Endothelial cell (in vitro differentiated cells): ENCODE measurements around the gene PICK1. TPM values are rescaled to one million over a fixed set of nuclear protein-coding genes. Genes with fewer than 3 reads are reported as not detected.

Source experiments
- DNase-seq: peaks from one replicate; pipeline ENCODE4 v3.0.0; 2021; ENCODE audit warnings: low spot score
- H3K27ac Mint-ChIP-seq: one replicate; pipeline ENCODE4 v1.8.0; 2021; ENCODE audit warnings: mixed read lengths, inconsistent platforms; ENCODE audit not compliant: unreplicated experiment
- H3K27me3 Mint-ChIP-seq: one replicate; pipeline ENCODE4 v1.8.0; 2021; ENCODE audit warnings: mild to moderate bottlenecking, moderate library complexity, mixed read lengths, inconsistent platforms; ENCODE audit not compliant: unreplicated experiment
- H3K36me3 Mint-ChIP-seq: one replicate; pipeline ENCODE4 v1.8.0; 2021; ENCODE audit warnings: mild to moderate bottlenecking, low read depth, mixed read lengths, inconsistent platforms; ENCODE audit not compliant: unreplicated experiment
- H3K4me1 Mint-ChIP-seq: one replicate; pipeline ENCODE4 v1.8.0; 2021; ENCODE audit warnings: mild to moderate bottlenecking, mixed read lengths, inconsistent platforms; ENCODE audit not compliant: unreplicated experiment
- H3K4me3 Mint-ChIP-seq: one replicate; pipeline ENCODE4 v1.8.0; 2021; ENCODE audit warnings: mild to moderate bottlenecking, mixed read lengths, inconsistent platforms; ENCODE audit not compliant: unreplicated experiment
- H3K9me3 Mint-ChIP-seq: one replicate; pipeline ENCODE4 v1.8.0; 2021; ENCODE audit warnings: mixed read lengths, inconsistent platforms; ENCODE audit not compliant: unreplicated experiment
- CTCF ChIP-seq: fragments of 200-600 bp; sonication (generic); IDR thresholded peaks from one replicate; pipeline ENCODE4 v1.5.0; 2021; ENCODE audit warnings: antibody characterized with exemption; ENCODE audit not compliant: unreplicated experiment
- total RNA-seq: library from RNA; stranded (reverse); fragmentation: NEBNext Ultra II Directional; extraction: Animal tissue kit (Norgen Biotek cat#: 25700); gene quantifications from one replicate; pipeline ENCODE4 v1.2.1, GENCODE V29; 2021; ENCODE audit not compliant: unreplicated experiment

The PICK1 gene
- total RNA-seq, 1 donor from 2014 or later, result 24.1 TPM

- no peak for DNase-seq
- Mint-ChIP-seq H3K27ac (no peak overlapping the region), H3K9me3 (no peaks in the 10 kb centered on the region), H3K36me3 (no peaks in the 10 kb centered on the region), H3K4me1 (peaks cover 16% of the 10 kb centered on the region), H3K4me3 (no peak overlapping the region), H3K27me3 (peaks cover 4% of the 10 kb centered on the region)
- no peak for TF ChIP-seq CTCF
Observed at GRCh38 chr22:38103641-38104040, 46.4 kb downstream of the PICK1 start.

GRCh38 chr22:38104084-38104483 is 46.9 kb downstream of the PICK1 start:
- Mint-ChIP-seq H3K27ac (no peak overlapping the region), H3K4me3 (no peak overlapping the region), H3K27me3 (peaks cover 5% of the 10 kb centered on the region), H3K4me1 (peaks cover 12% of the 10 kb centered on the region), H3K9me3 (no peaks in the 10 kb centered on the region), H3K36me3 (no peaks in the 10 kb centered on the region)
- no peak for TF ChIP-seq CTCF
- DNase-seq, result no peak

GRCh38 chr22:38106814-38107578 is 49.8 kb downstream of the PICK1 start:
- Mint-ChIP-seq H3K4me3 (no peak overlapping the region), H3K27me3 (peaks cover 8% of the 10 kb centered on the region)
- no peak for DNase-seq

GRCh38 chr22:38107692-38108515 is 50.7 kb downstream of the PICK1 start:
- H3K4me3 Mint-ChIP-seq, result no peak overlapping the region
- no peaks in the 10 kb centered on the region for H3K36me3 Mint-ChIP-seq
- no peaks in the 10 kb centered on the region for H3K4me1 Mint-ChIP-seq
- H3K27ac Mint-ChIP-seq, result no peak overlapping the region
- H3K9me3 Mint-ChIP-seq, result no peaks in the 10 kb centered on the region
- TF ChIP-seq CTCF, result no peak
- H3K27me3 Mint-ChIP-seq, result peaks cover 10% of the 10 kb centered on the region
- no peak for DNase-seq

More at GRCh38 chr22:38106814-38107578, 49.8 kb downstream of the PICK1 start:
- H3K36me3 Mint-ChIP-seq, result no peaks in the 10 kb centered on the region
- no peaks in the 10 kb centered on the region for H3K9me3 Mint-ChIP-seq
- peaks cover 5% of the 10 kb centered on the region for H3K4me1 Mint-ChIP-seq
- no peak overlapping the region for H3K27ac Mint-ChIP-seq
- no peak for TF ChIP-seq CTCF
